Measurements from ENCODE around the gene HVCN1. TPM values are rescaled to one million over a fixed set of nuclear protein-coding genes. Genes with fewer than 3 reads are reported as not detected.

Gene HVCN1
- total and polyA plus RNA-seq, 2 of the 13 experiments (the other 11 are each of a cell fraction or from before 2014, with no cell fraction given), result 0.49 to 1.3 TPM

DNA sequence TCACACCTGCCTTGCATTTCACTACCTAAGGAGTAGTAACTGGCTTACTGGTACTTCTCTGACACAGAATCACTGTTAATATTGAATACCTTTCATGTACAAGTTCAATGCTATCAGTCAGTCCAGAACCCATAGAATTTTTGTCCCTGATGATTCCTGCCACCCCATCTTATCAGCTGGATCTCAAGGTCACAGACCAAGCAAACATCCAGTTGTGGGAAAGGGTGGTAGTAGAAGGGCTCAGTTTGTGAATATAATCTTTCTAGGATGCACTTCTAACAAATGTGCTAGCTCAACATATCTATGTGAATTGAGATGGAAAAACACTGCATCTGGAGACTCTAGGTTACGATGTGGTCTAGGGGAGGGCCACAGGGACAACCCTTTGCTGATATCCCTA, 39.7 kb upstream of the HVCN1 start (continued):
- TF ChIP-seq, protein P1, sequence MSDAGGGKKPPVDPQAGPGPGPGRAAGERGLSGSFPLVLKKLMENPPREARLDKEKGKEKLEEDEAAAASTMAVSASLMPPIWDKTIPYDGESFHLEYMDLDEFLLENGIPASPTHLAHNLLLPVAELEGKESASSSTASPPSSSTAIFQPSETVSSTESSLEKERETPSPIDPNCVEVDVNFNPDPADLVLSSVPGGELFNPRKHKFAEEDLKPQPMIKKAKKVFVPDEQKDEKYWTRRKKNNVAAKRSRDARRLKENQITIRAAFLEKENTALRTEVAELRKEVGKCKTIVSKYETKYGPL (CRISPR knock-in tag; IDR thresholded peaks at IDR 0.05), result no peak

DNA sequence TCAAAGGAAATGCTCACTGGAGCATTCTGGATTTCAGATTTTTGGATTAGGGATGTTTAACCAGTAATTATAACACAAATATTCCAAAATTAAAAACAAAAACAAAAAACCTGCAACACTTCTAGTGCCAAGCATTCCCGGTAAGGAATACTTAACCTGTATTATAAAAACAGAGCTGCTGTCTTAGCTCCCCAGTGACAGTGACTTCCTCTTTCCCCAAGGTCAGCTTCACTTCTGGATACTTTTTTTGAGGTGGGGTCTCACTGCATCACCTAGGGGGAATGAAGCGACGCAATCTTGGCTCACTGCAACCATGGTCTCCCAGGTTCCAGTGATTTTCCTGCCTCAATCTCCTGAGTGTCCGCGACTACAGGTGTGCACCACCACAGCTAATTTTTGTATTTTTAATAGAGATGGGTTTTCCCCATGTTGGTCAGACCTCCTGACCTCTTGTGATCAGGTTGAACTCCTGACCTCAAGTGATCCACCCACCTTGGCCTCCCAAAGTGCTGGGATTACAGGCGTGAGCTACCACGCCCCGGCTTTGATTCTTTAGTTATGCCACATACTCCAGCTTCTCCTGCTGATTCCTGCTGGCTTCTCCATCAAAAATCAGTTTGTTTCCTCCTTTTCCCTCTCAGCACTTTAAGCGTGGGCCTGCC, 37.9 kb upstream of the HVCN1 start:
- POLR2A ChIA-PET, result no interaction called here
- Histone ChIP-seq H3K79me2 (ENCODE audit: insufficient read depth, low read length) (peaks cover 27% of the 10 kb centered on the region), H3K36me3 (replicated peaks in 1 of 2; ENCODE audit: control insufficient read depth in 1 of 2, insufficient read depth in 2 of 2, low read length in 2 of 2) (peaks cover 31 to 90% of the 10 kb centered on the region in 2 experiments), H3K9ac (ENCODE audit: insufficient read depth, low read depth, low read length) (no peak overlapping the region), H3K27ac (ENCODE audit: extremely low read length, insufficient read depth, low read length) (no peak overlapping the region), H3K4me3 (replicated peaks in 1 of 3; ENCODE audit: insufficient read depth in 1 of 3, low read depth in 2 of 3, low read length in 3 of 3) (no peak overlapping the region), H3K4me1 (ENCODE audit: insufficient read depth, low read length) (peaks cover 42% of the 10 kb centered on the region), H3K9me3 (ENCODE audit: low read length) (no peaks in the 10 kb centered on the region), H2AFZ (ENCODE audit: low read length) (no peak overlapping the region), H3K27me3 (ENCODE audit: control insufficient read depth in 1 of 2, insufficient read depth in 2 of 2, low read length in 2 of 2) (no peaks in the 10 kb centered on the region), H4K20me1 (ENCODE audit: insufficient read depth, low read length) (peaks cover 41% of the 10 kb centered on the region), H3K4me2 (ENCODE audit: low read depth, low read length) (no peak overlapping the region)
- DNase-seq (ENCODE audit: low spot score) (no peak), ATAC-seq (no peak), FAIRE-seq (no peak)
- CTCF ChIA-PET (ENCODE audit: low intra/inter-chr PET ratio, low total read pairs), result no interaction called here
- in situ Hi-C loops (cut with HindIII; ENCODE audit: extremely low pct_ligation_motif_present, low pct_unique_long_range_greater_than_20kb), result no loop called here
- intact Hi-C loops (cut with micrococcal nuclease; ENCODE audit: unreplicated experiment), result no loop called here
- no TSS peak for BruUV-seq (replicated peaks)
- 99% methylated on average over 9 of the region's 9 CpGs for WGBS (ENCODE audit: low lambda C conversion rate)
- no peak for TF ChIP-seq POLR2G (IDR thresholded peaks at IDR 0.05; ENCODE audit: low read depth, low read length)
- no peak for TF ChIP-seq BHLHE40 (IDR thresholded peaks at IDR 0.05; ENCODE audit: low read length)
- no peak for TF ChIP-seq SRF (IDR thresholded peaks at IDR 0.05; ENCODE audit: low read depth, low read length)
- no peak for TF ChIP-seq SPEN (CRISPR knock-in tag; IDR thresholded peaks at IDR 0.05; ENCODE audit: low read depth)
- no peak for TF ChIP-seq ZFP82 (CRISPR knock-in tag; IDR thresholded peaks at IDR 0.05; ENCODE audit: borderline replicate concordance)
- no peak for TF ChIP-seq JUN (CRISPR knock-in tag; IDR thresholded peaks at IDR 0.05)
- TF ChIP-seq RAD51 (IDR thresholded peaks at IDR 0.05; ENCODE audit: borderline replicate concordance), result no peak
- TF ChIP-seq CEBPB (IDR thresholded peaks at IDR 0.05; ENCODE audit: borderline replicate concordance, low read depth, low read length), result no peak
- no peak for TF ChIP-seq ZNF572 (CRISPR knock-in tag; IDR thresholded peaks at IDR 0.05)
- no peak for TF ChIP-seq ZBTB3 (CRISPR knock-in tag; IDR thresholded peaks at IDR 0.05; ENCODE audit: borderline replicate concordance, low read depth)
- TF ChIP-seq TBP (CRISPR knock-in tag; IDR thresholded peaks at IDR 0.05), result no peak
- TF ChIP-seq ZNF766 (CRISPR knock-in tag; IDR thresholded peaks at IDR 0.05; ENCODE audit: borderline replicate concordance), result no peak
- TF ChIP-seq PCBP2 (optimal IDR thresholded peaks at IDR 0.05; ENCODE audit: low read depth, low read length, poor library complexity, severe bottlenecking), result no peak
- TF ChIP-seq, protein P2, sequence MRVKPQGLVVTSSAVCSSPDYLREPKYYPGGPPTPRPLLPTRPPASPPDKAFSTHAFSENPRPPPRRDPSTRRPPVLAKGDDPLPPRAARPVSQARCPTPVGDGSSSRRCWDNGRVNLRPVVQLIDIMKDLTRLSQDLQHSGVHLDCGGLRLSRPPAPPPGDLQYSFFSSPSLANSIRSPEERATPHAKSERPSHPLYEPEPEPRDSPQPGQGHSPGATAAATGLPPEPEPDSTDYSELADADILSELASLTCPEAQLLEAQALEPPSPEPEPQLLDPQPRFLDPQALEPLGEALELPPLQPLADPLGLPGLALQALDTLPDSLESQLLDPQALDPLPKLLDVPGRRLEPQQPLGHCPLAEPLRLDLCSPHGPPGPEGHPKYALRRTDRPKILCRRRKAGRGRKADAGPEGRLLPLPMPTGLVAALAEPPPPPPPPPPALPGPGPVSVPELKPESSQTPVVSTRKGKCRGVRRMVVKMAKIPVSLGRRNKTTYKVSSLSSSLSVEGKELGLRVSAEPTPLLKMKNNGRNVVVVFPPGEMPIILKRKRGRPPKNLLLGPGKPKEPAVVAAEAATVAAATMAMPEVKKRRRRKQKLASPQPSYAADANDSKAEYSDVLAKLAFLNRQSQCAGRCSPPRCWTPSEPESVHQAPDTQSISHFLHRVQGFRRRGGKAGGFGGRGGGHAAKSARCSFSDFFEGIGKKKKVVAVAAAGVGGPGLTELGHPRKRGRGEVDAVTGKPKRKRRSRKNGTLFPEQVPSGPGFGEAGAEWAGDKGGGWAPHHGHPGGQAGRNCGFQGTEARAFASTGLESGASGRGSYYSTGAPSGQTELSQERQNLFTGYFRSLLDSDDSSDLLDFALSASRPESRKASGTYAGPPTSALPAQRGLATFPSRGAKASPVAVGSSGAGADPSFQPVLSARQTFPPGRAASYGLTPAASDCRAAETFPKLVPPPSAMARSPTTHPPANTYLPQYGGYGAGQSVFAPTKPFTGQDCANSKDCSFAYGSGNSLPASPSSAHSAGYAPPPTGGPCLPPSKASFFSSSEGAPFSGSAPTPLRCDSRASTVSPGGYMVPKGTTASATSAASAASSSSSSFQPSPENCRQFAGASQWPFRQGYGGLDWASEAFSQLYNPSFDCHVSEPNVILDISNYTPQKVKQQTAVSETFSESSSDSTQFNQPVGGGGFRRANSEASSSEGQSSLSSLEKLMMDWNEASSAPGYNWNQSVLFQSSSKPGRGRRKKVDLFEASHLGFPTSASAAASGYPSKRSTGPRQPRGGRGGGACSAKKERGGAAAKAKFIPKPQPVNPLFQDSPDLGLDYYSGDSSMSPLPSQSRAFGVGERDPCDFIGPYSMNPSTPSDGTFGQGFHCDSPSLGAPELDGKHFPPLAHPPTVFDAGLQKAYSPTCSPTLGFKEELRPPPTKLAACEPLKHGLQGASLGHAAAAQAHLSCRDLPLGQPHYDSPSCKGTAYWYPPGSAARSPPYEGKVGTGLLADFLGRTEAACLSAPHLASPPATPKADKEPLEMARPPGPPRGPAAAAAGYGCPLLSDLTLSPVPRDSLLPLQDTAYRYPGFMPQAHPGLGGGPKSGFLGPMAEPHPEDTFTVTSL (CRISPR knock-in tag; IDR thresholded peaks at IDR 0.05; ENCODE audit: borderline replicate concordance), result no peak
- TF ChIP-seq DNMT3B (CRISPR knock-in tag; conservative IDR thresholded peaks at IDR 0.05), result no peak
- no peak for TF ChIP-seq ZNF205 (CRISPR knock-in tag; IDR thresholded peaks at IDR 0.05)
- no peak for TF ChIP-seq ZNF615 (CRISPR knock-in tag; IDR thresholded peaks at IDR 0.05; ENCODE audit: borderline replicate concordance)
- TF ChIP-seq ZNF670 (CRISPR knock-in tag; IDR thresholded peaks at IDR 0.05; ENCODE audit: borderline replicate concordance), result no peak
